Lung (tissue), 12 donors: ENCODE measurements around the gene TCHP. TPM values are rescaled to one million over a fixed set of nuclear protein-coding genes. Genes with fewer than 3 reads are reported as not detected.

ENCODE experiments used
- ATAC-seq: fragments of 200-7000 bp; cut with Tn5 transposase; one replicate; pipeline ENCODE4 v1.9.1; 2020; ENCODE audit warnings: moderate number of reproducible peaks; ENCODE audit not compliant: insufficient read depth, low FRiP score
- DNase-seq, 3 donors: peaks; one replicate each; pipeline ENCODE4 v3.0.0-alpha.2; 2013 to 2017
- H3K27ac ChIP-seq, 2 donors: one replicate each; pipeline ENCODE4 v1.5.1; 2013; ENCODE audit warnings: mild to moderate bottlenecking in 2 of 2, moderate library complexity in 2 of 2, control low read depth in 1 of 2, inconsistent platforms in 1 of 2, low read depth in 1 of 2, low read length in 1 of 2
- H3K27me3 ChIP-seq, 3 donors: one replicate each; pipeline ENCODE4 v1.5.1; 2013; ENCODE audit warnings: low read length in 2 of 3; ENCODE audit not compliant: control insufficient read depth in 3 of 3, insufficient read depth in 3 of 3
- H3K36me3 ChIP-seq, 4 donors: one replicate each; pipeline ENCODE4 v1.5.1; 2013; ENCODE audit warnings: low read length in 4 of 4, mild to moderate bottlenecking in 1 of 4, moderate library complexity in 1 of 4; ENCODE audit not compliant: control insufficient read depth in 4 of 4, insufficient read depth in 4 of 4
- H3K4me1 ChIP-seq, 5 donors: one replicate each; pipeline ENCODE4 v1.5.1; 2013; ENCODE audit warnings: low read length in 5 of 5, mild to moderate bottlenecking in 2 of 5, moderate library complexity in 1 of 5; ENCODE audit not compliant: control insufficient read depth in 5 of 5, insufficient read depth in 5 of 5
- H3K4me3 ChIP-seq: one replicate; pipeline ENCODE4 v1.5.1; 2013; ENCODE audit warnings: mild to moderate bottlenecking, control low read depth, moderate library complexity
- H3K9ac ChIP-seq, 2 donors: one replicate each; pipeline ENCODE4 v1.5.1; 2013; ENCODE audit warnings: low read length in 2 of 2, control low read depth in 1 of 2; ENCODE audit not compliant: insufficient read depth in 1 of 2
- H3K9me3 ChIP-seq, 4 donors: one replicate each; pipeline ENCODE4 v1.5.1; 2013; ENCODE audit warnings: low read length in 3 of 4, mild to moderate bottlenecking in 1 of 4, moderate library complexity in 1 of 4; ENCODE audit not compliant: control insufficient read depth in 4 of 4, insufficient read depth in 3 of 4
- CTCF ChIP-seq: IDR thresholded peaks from 2 replicates; pipeline ENCODE4 v1.5.1; 2012; ENCODE audit warnings: mild to moderate bottlenecking; ENCODE audit errors: control extremely low read depth, extremely low read depth
- WGBS, 2 donors: extraction: QIAGEN DNeasy Blood & Tissue Kit; methylation state at CpG; one replicate each; pipeline ENCODE4 v1.1.7; 2013; 5-methylcytosine and 5-hydroxymethylcytosine counted together
- polyA plus RNA-seq, 2 donors: library from polyadenylated mRNA; stranded (reverse); fragments of 200-250 nt; gene quantifications; one replicate each; pipeline ENCODE4 v1.2.1, GENCODE V29; 2013
- total RNA-seq, 2 donors: library from RNA; depleted of rRNA in 1 of 2; stranded (reverse); fragments of >200 nt in 1 of 2; gene quantifications; one replicate each; pipeline ENCODE4 v1.2.1, GENCODE V29; 2014 to 2021
- donor health status: control.
- donor health status: control.
- donor health status: Bipolar disorder and iron deficiency.
- donor health status: healthy.
- donor health status: DM: yes; HTN: yes; CAD: no.

The TCHP gene
- total and polyA plus RNA-seq, 4 donors = 10.4 to 17.5 (median 12.0) TPM

GRCh38 chr12:109926016-109926415 lies 25.9 kb downstream of the TCHP start:
- Histone ChIP-seq H3K4me3 (no peak overlapping the region), H3K27me3 (no peaks in the 10 kb centered on the region), H3K27ac (no peak overlapping the region), H3K36me3 (peaks cover 3 to 26% (median 6%) of the 10 kb centered on the region in 4 donors), H3K9me3 (no peaks in the 10 kb centered on the region), H3K4me1 (peaks cover 0 to 17% (median 0%) of the 10 kb centered on the region in 5 donors), H3K9ac (no peak overlapping the region)
- ATAC-seq (no peak), DNase-seq (no peak)
- no peak for TF ChIP-seq CTCF
- WGBS, 2 donors = 97 to 98% methylated on average over 8 of the region's 8 CpGs

GRCh38 chr12:109926488-109927210 lies 26.6 kb downstream of the TCHP start:
- no peaks in the 10 kb centered on the region for H3K27me3 ChIP-seq
- H3K4me1 ChIP-seq = peaks cover 0 to 23% (median 2%) of the 10 kb centered on the region in 5 donors
- no peak overlapping the region for H3K9ac ChIP-seq
- 90 to 93% methylated on average over 11 of the region's 11 CpGs for WGBS, 2 donors
- no peaks in the 10 kb centered on the region for H3K9me3 ChIP-seq
- H3K27ac ChIP-seq = no peak overlapping the region
- no peak for ATAC-seq
- H3K4me3 ChIP-seq = no peak overlapping the region
- peaks cover 5 to 32% (median 9%) of the 10 kb centered on the region in 4 donors for H3K36me3 ChIP-seq
- TF ChIP-seq CTCF = no peak
- no peak for DNase-seq

GRCh38 chr12:109927622-109928021 lies 27.5 kb downstream of the TCHP start:
- ATAC-seq (no peak), DNase-seq (no peak)
- no peak overlapping the region for H3K4me3 ChIP-seq
- no peaks in the 10 kb centered on the region for H3K9me3 ChIP-seq
- 78 to 84% methylated on average over 8 of the region's 8 CpGs for WGBS, 2 donors
- H3K27ac ChIP-seq = no peak overlapping the region
- peaks cover 12 to 35% (median 16%) of the 10 kb centered on the region in 4 donors for H3K36me3 ChIP-seq
- no peaks in the 10 kb centered on the region for H3K27me3 ChIP-seq
- no peak overlapping the region for H3K9ac ChIP-seq
- H3K4me1 ChIP-seq = peaks cover 0 to 28% (median 8%) of the 10 kb centered on the region in 5 donors
- no peak for TF ChIP-seq CTCF
